ENCODE results near the gene KCNV2. TPM values are rescaled to one million over a fixed set of nuclear protein-coding genes. Genes with fewer than 3 reads are reported as not detected.

KCNV2 gene
- total RNA-seq (2022; extraction: Qiagen RNA extraction), result not detected in 5 replicates

DNA sequence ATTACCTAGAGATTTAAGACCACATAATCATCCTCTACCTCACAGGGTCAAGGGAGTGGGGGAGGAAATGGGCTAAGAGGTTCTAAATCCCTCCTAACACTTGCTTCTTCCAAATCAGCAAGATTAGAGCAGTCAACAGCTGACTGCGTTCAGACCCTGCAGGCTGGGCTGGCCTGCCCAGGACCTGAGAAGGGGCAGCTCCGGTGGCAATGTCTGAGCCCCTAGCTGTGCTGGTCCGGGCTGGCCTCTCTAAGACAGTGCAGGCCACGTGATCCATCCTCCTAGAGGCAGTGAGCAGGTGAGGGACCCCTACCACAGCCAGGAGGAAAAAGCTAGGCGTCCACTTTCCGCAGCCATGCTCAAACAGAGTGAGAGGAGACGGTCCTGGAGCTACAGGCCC is at the start of gene KCNV2:
Gene KCNV2 (plus strand): TSS at position 126 of the 400 bp plus-strand sequence. CDS start 230 bp downstream, at position 356.

Other genes starting within 250 kb of the KCNV2 start
- 17.1 to 21.1 TPM (median 19.5 TPM) in 5 replicates for gene VLDLR, start 95.7 kb upstream of the KCNV2 start, total RNA-seq (2022; extraction: Qiagen RNA extraction)
- gene PUM3, start 126.6 kb downstream of the KCNV2 start, total RNA-seq (2022; extraction: Qiagen RNA extraction), result 71.8 to 83.5 TPM (median 76.3 TPM) in 5 replicates

Measured in A549 treated with dexamethasone at 1 μM for 4 hours (cell line).